ENCODE data around the gene PBRM1.

DNA sequence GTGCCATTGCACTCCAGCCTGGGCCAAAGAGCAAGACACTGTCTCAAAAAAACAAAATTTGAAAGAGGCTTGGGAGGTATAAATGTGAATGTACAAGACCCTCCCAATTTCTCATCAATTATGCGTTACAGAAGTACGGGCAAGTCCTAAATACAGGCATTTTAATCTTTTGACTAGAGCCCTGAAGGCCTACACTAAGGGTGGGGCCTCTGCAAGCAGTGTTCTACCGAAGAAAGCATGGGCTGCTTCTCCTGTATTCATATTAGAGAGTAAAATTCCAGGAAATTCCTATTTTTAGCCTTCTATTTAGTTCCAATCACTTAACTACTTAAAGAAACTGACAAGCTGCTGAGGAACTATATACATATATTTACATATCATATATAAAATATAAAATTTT, 25.7 kb downstream of the PBRM1 start:
- TF ChIP-seq POLR2AphosphoS5 (IDR thresholded peaks at IDR 0.05) (no peak), POLR2A (IDR thresholded peaks at IDR 0.05) (no peak)
- TF ChIP-seq, protein P1, sequence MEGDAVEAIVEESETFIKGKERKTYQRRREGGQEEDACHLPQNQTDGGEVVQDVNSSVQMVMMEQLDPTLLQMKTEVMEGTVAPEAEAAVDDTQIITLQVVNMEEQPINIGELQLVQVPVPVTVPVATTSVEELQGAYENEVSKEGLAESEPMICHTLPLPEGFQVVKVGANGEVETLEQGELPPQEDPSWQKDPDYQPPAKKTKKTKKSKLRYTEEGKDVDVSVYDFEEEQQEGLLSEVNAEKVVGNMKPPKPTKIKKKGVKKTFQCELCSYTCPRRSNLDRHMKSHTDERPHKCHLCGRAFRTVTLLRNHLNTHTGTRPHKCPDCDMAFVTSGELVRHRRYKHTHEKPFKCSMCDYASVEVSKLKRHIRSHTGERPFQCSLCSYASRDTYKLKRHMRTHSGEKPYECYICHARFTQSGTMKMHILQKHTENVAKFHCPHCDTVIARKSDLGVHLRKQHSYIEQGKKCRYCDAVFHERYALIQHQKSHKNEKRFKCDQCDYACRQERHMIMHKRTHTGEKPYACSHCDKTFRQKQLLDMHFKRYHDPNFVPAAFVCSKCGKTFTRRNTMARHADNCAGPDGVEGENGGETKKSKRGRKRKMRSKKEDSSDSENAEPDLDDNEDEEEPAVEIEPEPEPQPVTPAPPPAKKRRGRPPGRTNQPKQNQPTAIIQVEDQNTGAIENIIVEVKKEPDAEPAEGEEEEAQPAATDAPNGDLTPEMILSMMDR (IDR thresholded peaks at IDR 0.05), result no peak

Data from suprapubic skin (tissue), 4 donors.